GM12873 (cell line): ENCODE results near the gene WNT5B.

Experiments
- TF ChIP-seq, protein P1 (sequence below): IDR thresholded peaks from 2 replicates; pipeline ENCODE4 v1.5.1; 2012; ENCODE audit warnings: low read depth, mild to moderate bottlenecking, moderate library complexity, low read length, control low read depth; ENCODE audit not compliant: insufficient read depth; ENCODE audit errors: missing control alignments

The WNT5B gene

DNA sequence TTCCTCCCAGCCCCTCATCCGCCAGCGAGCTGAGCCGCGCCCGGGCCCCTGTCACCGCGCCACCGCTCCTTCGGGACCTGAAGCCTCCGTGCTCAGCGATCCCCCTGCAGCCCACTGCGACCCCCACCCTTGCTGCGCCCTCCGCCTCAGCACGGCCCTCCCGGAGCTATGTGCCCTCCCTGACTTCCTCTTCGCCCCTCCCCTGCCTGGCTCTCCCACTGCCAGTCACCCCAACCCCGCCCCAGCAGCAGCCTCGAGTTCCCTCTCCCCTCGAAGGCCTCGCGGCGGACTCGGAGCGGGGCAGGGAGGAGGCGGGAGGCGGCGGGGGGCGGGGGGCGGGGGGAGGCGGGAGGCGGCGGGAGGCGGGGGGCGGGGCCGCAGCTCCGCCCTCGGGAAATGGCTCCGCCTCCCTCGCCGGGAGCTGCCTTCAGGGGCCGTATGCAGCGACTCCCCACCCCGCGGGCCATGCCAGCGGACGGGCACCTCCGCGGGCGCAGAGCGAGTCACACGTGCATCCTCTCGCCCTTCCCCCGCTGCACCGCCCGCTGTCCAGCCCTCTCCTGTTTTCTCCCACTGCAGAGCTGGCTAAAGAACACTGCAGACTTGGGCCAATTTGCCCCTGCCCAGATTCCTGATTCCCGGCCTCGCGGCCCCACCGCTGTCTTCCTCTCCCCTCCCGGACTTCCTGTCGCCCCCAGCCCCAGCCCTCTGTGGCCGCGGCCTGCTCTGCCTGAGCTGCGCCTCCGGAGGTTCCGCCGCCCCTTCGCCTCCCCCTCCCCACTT lies 32.7 kb downstream of the WNT5B start:
- TF ChIP-seq, protein P1, sequence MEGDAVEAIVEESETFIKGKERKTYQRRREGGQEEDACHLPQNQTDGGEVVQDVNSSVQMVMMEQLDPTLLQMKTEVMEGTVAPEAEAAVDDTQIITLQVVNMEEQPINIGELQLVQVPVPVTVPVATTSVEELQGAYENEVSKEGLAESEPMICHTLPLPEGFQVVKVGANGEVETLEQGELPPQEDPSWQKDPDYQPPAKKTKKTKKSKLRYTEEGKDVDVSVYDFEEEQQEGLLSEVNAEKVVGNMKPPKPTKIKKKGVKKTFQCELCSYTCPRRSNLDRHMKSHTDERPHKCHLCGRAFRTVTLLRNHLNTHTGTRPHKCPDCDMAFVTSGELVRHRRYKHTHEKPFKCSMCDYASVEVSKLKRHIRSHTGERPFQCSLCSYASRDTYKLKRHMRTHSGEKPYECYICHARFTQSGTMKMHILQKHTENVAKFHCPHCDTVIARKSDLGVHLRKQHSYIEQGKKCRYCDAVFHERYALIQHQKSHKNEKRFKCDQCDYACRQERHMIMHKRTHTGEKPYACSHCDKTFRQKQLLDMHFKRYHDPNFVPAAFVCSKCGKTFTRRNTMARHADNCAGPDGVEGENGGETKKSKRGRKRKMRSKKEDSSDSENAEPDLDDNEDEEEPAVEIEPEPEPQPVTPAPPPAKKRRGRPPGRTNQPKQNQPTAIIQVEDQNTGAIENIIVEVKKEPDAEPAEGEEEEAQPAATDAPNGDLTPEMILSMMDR = no peak

DNA sequence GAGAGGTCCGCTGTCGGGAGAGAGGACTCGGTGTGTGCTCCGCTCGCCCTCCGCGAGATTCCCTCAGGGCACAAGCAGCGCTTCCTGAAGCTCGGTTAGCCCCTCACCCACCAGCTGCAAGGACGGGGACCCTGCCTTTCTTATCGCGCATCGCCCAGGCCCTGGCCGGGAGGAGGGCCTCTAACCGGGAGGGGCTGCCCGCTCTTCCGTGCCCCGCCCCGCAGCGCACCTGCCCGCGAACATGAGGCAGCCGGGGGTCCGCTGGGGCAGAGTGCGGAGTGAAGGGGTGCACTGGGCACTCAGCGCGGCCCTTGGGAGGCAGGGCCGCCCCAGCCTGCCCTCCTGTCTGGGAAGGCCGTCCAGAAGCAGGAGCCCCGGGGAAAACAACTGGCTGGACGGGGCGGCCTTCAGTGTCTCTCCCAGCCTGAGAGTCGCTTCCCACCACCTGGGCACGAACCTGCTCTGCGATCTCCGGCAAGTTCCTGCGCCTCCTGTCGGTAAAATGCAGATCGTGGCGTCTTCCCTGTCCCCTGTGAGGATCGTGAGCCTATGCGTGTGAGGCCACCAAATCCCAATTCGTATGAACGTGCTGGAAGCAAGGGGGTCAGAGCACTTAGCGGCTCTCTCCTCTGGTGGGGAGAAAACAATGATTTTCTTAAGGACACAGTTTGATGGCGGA lies 33.9 kb downstream of the WNT5B start:
- TF ChIP-seq, protein P1 = no peak

DNA sequence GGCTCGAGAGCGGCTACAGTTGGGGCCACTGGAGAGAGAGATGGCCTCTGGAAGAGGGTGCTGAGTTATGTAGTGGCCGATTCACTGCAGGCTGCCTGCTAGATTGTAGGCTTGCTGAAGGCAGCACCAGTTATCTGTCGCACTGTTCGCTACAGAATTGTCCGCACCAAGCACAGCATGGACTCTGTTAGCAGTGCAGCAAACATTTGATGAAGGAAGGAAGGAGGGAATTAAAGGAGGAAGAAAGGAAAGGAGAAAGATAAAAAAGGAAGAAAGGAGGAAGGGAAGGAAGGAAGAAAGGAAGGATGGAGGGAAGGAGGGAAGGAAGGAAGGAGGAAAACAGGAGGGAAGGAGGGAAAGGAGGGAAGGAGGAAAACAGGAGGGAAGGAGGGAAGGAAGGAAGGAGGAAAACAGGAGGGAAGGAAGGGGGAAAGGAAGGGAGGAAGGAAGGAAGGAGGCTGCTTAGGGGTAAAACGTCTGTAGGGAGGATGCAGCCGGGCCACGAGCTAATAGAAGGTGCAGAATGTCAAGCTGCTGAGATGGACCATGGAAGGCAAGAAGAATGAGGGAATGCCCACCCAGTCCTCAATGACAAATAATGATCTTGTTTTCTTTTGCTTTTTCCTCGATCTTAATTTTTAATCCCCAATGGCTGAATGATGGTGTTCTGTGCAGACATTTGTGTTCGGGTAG lies 34.6 kb downstream of the WNT5B start:
- TF ChIP-seq, protein P1 = no peak

DNA sequence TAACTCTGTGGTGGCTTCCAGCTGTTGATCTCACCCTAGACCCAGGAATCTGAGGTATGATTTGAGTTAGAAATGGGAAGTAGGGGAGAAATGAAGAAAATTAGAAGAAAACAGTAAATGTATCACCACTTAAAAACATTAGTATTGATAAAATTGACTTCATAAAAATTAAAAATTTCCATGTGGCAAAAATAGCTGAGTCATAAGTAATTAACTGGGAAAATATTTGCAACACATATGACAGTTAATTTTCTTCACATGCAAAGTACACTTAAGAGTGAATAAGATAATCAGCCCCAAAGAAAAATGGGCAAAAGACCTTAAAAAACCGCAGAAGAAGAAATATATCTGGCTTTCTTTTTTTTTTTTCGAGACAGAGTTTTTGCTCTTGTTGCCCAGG lies 36.3 kb downstream of the WNT5B start:
- TF ChIP-seq, protein P1 = no peak

DNA sequence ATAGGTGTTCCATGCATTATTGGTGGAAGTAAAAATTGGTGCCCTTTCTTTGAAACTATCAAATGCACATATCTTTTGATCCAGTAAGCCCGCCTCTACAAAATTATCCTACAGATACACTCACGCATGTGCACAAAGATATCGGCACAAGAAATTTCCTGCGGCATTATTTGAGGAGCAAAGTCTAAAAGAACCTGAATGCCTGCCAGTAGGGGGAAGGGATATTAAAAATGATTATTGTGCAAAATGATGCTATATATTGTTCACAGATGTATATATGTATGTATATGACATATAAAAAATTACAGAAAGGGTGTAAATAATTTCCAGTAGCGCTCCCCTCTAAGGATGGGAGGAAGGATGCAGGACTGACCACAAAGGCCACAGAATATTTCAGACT lies 37.2 kb downstream of the WNT5B start:
- TF ChIP-seq, protein P1 = no peak

DNA sequence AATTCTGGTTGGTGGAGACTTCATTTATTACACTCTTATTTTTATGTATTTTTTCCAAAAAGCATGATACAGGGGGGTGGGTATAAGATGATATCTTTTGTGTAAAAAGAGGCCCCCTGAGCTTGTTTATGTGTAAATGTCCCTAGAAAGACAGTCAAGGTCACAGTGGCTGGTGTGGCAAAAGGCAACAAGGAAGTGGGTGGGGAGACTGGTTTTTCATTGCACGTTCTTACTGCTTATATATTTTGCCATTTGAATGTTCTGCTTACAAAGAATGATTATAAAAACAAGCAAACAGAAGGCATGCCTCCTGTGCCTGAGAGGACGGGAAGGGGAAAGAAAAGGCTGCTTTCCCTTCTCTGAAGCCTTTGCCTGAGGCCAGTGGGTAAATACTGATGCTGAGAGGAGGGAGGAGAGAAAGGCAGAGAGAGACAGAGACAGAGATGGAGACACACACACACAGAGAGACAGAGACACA lies 37.7 kb downstream of the WNT5B start:
- TF ChIP-seq, protein P1 = no peak

DNA sequence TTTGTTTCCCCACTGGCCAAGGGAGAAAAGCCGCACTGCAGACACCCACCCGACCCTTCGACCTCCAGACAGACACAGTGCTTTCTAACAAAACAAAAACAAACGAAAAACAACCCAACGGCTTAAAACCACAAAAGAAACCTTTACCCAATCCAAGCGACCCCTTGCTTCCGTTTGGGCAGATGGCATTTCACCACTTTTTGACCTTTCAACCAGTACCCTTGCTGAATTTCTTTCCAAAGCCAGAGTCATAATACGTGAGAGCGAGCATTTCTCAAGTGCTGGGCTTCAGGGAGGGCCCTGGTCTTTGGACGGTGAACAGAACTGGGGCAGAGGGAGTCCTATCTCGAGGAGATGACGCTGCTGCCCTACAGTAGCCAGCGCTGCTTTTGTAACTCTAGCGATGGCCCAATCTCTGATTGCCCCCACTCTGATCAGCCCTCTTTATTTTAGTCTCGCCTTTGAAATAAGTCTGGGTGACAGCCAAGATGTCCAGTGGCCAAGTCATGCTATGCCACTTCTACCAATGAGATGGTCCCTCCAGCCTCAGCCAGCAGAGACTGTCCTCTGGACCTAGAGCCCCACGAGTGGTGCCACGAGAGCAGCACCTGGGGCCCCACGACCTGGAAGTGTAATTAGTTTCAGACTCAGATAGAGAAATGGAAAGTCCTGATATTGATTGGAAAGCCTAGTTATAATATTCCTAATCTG lies 40.0 kb downstream of the WNT5B start:
- TF ChIP-seq, protein P1 = no peak
